Astrocyte of the spinal cord (primary cell): ENCODE measurements around the gene GPBAR1.

Experiments
- DNase-seq: peaks from one replicate; pipeline ENCODE4 v3.0.0; 2011; ENCODE audit warnings: low read depth, low spot score
- H3K4me3 ChIP-seq: 2 replicates; pipeline ENCODE4 v1.5.1; 2011; ENCODE audit warnings: low read depth, mild to moderate bottlenecking, low read length, moderate library complexity
- in situ Hi-C: cut with HindIII; loops from 2 replicates; pipeline ENCODE4 v1.10.0; 2017; ENCODE audit warnings: low sequenced_read_pairs
- TF ChIP-seq, protein P1 (sequence below): IDR thresholded peaks from 2 replicates; pipeline ENCODE4 v1.5.1; 2012; ENCODE audit warnings: low read depth, mild to moderate bottlenecking, low read length, inconsistent platforms

Gene GPBAR1

DNA sequence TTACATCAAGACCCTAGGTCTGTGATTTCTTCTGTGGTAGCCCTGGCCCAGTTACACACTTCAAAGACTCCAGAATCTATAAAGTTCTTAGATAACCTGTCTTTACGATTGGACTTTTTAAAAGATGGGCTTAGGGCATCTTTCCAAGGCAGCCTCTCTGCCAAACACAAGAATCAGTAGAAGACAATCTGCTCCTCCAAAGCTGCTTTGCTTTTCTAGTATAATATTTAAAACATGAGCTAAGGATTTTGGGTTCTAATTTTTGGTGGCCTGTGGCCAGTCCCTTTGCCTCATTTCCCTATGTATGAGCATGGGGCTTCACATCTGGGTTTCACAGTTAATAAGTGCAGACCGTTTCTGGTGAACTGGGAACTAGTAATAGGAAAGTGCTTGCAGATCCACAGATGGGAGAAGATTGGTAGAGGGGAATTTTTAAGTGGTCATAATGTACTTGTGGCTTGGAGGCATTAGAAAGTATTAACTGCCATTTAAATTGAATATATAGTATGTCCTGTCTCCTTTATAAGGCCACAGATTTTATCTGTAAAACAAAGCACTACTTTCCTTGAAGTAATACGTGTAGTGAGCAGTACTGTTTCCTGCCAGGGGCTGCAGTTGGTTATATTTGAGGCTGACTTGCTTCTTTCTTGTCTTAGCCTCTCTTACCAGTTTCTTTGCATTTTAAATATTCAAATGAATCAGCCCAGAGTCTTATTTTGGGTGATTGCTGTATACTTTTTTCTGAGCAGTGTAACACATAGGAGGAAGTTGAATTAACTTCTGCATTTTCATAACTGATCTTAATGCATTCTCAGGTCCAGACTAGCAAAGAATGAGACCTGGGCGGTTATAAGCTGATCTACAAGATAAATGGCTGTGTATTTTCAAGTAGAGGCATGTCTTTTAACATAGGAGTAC lies 42.3 kb upstream of the GPBAR1 start:
- in situ Hi-C loops: no loop called here
- peak overlapping the region; percentile 98 for H3K4me3 ChIP-seq
- no peak for DNase-seq
- TF ChIP-seq, protein P1, sequence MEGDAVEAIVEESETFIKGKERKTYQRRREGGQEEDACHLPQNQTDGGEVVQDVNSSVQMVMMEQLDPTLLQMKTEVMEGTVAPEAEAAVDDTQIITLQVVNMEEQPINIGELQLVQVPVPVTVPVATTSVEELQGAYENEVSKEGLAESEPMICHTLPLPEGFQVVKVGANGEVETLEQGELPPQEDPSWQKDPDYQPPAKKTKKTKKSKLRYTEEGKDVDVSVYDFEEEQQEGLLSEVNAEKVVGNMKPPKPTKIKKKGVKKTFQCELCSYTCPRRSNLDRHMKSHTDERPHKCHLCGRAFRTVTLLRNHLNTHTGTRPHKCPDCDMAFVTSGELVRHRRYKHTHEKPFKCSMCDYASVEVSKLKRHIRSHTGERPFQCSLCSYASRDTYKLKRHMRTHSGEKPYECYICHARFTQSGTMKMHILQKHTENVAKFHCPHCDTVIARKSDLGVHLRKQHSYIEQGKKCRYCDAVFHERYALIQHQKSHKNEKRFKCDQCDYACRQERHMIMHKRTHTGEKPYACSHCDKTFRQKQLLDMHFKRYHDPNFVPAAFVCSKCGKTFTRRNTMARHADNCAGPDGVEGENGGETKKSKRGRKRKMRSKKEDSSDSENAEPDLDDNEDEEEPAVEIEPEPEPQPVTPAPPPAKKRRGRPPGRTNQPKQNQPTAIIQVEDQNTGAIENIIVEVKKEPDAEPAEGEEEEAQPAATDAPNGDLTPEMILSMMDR: no peak

DNA sequence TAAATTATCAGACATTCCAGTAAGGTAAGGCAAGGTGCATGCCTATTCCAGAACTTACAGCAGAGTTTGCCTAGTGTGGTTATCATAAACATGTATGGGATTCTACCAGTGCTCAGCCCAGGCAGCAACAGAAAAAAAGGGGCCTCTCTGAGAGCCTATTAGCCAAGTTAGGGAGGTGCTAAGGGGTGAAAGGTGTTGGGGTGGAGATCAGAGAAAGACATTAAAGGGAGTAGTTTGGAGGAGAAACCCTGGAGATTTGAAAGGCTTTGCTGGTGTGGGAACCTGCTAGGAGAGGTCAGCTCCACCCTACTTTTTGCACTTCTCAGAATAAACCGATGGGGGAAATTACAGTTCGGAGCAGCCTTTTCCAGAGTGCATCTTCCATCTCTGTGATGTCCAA lies 40.9 kb upstream of the GPBAR1 start:
- TF ChIP-seq, protein P1: no peak
- in situ Hi-C loops: no loop called here
- no peak for DNase-seq
- H3K4me3 ChIP-seq: no peak overlapping the region

DNA sequence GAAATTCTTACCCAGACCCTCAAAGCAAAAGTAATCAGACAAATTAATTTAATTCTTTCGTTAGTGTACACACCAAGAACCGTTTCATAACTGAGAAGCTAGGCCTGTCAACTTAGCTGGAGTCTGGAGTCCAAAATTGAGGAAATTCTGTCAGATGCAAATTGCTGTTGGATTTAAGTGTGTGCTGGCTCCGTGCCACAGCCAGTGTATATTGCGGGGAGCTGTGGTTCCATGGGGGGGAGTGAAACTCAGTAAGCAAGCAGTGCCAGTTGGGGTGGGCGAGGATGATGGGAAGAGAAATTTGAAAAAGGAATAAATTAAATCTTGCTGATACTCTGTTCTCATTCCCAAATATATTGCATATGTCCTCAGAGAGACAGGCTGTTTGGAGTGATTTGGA lies 39.8 kb upstream of the GPBAR1 start:
- TF ChIP-seq, protein P1: no peak
- in situ Hi-C loops: no loop called here
- H3K4me3 ChIP-seq: no peak overlapping the region
- DNase-seq: no peak

DNA sequence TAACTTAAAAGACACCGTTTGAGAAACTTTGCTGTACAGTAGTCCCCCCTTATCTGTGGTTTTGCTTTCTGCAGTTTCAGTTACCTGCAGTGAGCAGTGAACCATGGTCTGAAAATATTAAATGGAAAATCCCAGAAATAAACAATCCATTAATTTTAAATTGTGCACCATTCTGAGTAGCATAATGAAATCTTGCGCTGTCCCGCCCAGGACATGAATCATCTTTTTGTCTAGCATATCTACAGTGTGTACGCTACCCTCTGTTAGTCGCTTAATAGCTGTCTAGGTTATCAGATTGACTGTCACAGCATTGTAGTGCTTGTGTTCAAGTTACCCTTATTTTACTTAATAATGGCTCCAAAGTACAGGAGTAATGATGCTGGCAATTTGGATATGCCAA lies 37.8 kb upstream of the GPBAR1 start:
- in situ Hi-C loops: no loop called here
- no peak overlapping the region for H3K4me3 ChIP-seq
- TF ChIP-seq, protein P1: no peak
- no peak for DNase-seq

DNA sequence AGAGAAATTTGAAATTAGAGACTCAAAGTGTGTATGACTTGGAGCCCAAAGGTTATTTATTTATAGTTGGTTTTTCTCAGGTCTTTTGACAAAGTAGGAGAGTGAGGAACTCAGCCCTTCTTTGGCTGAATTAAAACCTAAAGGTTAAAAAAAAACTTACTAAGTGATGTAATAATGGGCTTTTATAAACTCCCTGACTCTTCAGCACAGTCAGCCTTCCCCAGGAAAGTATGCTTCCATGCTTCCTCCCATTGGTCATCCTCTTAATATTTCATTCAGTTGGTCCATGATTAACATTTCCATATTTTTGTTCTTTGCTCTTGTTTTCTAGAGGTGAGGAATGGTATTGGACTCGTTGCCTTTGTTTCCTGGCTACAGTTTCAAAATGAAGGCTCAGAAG lies 36.6 kb upstream of the GPBAR1 start:
- DNase-seq: no peak
- H3K4me3 ChIP-seq: no peak overlapping the region
- TF ChIP-seq, protein P1: no peak
- in situ Hi-C loops: no loop called here

DNA sequence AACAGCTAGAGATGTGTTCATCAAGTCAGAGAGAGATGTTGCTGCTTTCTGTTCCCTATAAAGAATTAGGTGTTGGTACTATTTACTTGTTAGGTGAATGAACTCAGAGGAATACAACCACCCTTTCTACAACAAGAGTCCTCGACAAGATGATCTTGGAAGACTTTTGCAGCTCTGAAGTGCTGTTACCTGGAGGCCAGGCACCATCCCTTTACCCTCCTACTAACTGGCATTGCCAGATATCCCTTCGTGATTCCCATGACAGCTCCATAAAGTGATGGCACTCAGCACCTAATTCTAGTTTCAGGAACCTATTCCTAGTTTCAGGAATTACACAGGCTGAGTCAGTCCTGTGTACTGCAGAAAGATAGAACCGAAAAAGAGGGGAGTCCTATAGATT lies 33.9 kb upstream of the GPBAR1 start:
- H3K4me3 ChIP-seq: no peak overlapping the region
- in situ Hi-C loops: no loop called here
- TF ChIP-seq, protein P1: no peak
- no peak for DNase-seq
